ENCODE results near the gene UGT1A8.
"Not testable (repeated sequence)": the region's sequence is repeated elsewhere in the genome, so short reads cannot be mapped to it uniquely, and the experiment has no call there.

UGT1A8 gene

DNA sequence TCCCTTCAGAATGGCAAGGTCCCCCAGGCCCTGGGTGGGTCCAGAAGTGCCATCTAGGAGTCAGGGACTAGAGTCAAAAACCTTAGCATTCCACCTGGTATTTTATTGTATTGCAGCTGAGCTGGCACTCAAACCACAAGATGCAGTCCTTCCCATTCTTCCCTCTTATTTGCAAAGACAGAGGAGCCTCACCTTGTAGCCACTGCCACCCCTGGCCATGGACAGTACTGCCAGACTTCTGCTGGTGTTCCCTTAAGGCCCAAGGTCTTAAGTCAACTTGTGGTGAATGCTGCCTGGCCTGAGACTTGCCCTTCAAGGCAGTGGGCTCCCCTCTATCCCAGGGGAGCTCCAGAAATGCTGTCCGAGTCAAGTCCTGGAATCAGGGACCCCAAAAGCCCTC, 25.7 kb downstream of the UGT1A8 start:
- DNase-seq: no peak

GRCh38 chr2:233646033-233646432, 28.6 kb downstream of the UGT1A8 start:
- DNase-seq: not testable (repeated sequence)

GRCh38 chr2:233650981-233651380, 33.5 kb downstream of the UGT1A8 start:
- DNase-seq: no peak

DNA sequence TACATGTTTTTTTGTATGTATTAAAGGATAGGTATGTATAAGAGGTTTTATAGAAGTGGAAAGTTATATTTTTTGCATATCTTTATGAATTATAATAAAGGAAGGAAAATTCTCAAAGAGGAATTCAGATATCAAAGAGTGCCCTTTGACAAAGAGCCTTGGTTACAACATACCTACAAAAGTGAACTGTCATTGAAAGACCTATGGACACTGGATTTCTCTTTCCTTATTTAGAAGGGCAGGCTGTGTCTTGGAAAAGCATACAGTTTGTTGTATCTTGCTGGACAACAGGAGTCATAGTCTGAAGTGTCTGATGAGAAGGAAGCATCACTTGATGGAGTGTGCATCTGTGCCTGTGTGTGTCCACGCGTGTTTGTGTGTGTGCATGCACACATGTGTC, 34.0 kb downstream of the UGT1A8 start:
- no peak for DNase-seq

DNA sequence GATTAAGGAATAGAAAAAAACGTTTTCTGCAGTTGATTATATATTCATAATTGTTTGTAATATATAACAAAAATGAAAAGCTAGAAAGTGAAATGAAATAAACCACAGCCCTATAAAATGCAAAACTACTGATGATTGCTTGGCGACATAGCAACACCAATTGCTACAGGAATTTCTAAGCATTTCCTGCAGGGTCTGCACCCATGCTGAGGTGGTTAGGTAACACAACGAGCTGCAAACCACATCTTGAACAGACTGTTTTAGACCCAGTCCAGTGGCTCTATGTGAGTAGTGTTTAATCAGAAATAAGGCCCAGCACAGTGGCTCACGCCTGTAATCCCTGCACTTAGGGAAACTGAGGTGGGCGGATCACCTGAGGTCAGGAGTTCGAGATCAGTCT, 37.1 kb downstream of the UGT1A8 start:
- no peak for DNase-seq

DNA sequence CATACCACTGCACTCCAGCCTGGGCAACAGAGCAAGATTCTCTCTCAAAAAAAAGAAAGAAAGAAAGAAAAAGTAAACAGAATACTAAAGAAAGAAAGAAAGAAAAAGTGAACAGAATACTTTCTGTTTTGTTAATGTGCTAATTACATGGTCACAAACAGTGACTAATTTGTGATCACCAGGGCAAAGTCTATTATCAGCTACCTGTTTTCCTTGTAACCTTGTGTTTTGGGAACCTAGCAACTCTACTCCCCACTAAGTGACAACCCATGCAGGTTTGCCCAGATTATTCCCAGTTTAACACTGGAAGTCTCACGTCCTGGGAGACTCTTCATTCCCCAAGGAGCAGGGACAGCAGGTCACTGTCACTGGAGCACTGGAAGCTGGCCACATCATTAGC, 37.6 kb downstream of the UGT1A8 start:
- DNase-seq: no peak

- DNase-seq: not testable (repeated sequence)
Measured at GRCh38 chr2:233655943-233656342, 38.5 kb downstream of the UGT1A8 start.

- DNase-seq: no peak
Measured at GRCh38 chr2:233656443-233656842, 39.0 kb downstream of the UGT1A8 start.

GRCh38 chr2:233658610-233659009, 41.2 kb downstream of the UGT1A8 start:
- no peak for DNase-seq

DNA sequence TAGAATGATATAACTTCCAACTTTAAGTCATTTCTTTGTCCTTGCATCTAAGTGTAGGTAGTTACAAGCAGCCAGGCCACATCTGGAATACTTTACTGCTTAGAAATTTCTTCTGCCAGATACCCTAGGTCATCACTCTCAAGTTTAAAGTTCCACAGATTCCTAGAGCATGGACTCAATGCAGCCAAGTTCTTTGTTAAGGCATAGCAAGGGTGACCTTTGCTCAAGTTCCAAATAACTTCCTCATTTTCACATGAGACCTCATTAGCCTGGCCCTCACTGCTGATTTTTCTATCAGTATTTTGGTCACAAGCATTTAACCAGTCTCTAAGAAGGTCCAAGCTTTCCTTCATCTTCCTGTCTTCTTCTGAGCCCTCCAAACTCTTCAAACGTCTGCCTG, 46.5 kb downstream of the UGT1A8 start:
- DNase-seq: no peak

GRCh38 chr2:233668605-233669260, 51.3 kb downstream of the UGT1A8 start:
- no peak for DNase-seq

DNA sequence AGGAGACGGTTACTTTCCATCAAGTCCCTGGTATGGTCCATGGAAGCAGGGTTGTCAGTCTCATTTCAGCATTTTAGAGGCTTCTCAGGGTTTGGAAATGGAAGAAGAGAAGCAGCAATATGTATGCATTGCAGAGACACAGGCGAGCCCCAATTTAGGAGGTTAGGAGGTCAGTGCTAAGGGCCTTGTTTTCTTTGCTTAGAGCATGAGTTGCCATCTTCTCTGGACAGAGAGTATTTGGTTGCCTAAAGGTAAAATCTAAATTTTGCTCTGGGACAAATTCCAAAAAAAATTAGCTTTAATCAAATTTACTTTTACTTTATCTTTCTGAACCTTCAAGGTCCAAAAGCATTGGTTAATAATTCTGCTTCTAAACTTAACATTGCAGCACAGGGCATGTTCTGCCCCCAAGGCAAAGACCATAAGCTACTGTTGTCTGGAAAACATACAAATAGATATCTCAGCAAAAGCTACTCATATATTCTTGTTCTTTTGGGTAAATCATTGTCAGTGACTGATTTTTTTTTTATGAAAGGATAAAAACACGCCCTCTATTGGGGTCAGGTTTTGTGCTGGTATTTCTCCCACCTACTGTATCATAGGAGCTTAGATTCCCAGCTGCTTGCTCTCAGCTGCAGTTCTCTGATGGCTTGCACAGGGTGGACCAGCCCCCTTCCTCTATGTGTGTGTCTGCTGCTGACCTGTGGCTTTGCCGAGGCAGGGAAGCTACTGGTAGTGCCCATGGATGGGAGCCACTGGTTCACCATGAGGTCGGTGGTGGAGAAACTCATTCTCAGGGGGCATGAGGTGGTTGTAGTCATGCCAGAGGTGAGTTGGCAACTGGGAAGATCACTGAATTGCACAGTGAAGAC, 54.1 kb downstream of the UGT1A8 start, which contains the start of gene UGT1A9:
UGT1A9 (plus strand) TSS at position 609 of the 872 bp plus-strand sequence; CDS start at position 646, 37 bp downstream.
- no peak for DNase-seq

- no peak for DNase-seq
Measured at GRCh38 chr2:233672886-233673285, 55.5 kb downstream of the UGT1A8 start.

DNA sequence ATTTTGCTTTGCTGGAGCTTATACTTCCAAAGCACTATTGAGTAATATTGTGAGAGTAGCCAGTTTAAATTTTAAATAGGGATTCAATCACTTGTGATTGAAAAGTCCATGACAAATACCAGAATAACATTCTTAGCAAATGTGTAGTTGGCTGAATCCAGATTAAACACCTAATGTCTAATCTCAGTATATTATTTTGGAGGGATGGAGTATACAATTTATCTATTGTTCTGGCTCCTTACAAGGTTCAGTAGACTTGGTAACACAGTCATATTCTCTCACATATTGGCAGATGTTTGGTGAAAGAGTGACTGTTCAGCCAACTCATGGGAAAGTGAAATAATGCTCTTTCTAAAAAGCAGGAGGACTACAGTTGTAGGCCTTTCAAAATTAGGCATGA, 56.5 kb downstream of the UGT1A8 start:
- DNase-seq: no peak

- DNase-seq: no peak
Measured at GRCh38 chr2:233674314-233674713, 56.9 kb downstream of the UGT1A8 start.

DNA sequence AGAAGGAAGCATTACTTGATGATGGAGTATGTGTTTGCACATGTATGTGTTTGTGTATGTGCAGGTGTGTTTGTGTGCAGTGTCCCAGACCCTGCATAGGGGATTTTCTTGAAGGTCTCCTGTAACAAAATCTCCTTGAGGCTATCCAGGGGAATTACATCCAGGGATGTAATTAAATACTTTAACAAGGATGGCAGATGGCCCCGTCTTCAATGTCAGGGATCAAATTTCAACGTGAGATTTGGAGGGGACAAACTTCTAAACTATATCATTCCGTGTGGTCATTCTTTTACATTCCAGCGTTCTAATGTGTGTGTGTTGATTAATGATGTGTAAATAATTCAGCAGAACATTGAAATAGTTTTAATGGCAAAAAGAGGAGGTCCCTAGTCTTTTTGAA, 57.6 kb downstream of the UGT1A8 start:
- no peak for DNase-seq

DNA sequence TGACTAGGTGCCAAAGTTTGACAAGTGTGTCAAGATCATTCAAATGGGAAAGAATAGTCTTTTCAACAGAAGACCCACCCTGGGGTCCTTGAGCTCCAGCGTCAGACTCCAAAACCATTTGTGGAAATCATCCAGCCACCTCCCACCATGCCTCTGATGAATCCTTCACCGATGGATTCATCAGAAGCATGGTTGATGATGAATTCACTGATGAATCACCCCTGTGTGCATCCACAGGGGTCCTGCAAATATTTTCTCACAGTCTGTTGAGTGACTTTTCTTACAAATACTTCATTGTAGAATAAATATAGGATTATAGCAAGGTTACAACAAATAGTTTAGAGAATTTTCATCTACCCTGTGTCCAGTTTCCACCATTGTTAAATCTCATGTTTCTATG, 58.6 kb downstream of the UGT1A8 start:
- no peak for DNase-seq

DNA sequence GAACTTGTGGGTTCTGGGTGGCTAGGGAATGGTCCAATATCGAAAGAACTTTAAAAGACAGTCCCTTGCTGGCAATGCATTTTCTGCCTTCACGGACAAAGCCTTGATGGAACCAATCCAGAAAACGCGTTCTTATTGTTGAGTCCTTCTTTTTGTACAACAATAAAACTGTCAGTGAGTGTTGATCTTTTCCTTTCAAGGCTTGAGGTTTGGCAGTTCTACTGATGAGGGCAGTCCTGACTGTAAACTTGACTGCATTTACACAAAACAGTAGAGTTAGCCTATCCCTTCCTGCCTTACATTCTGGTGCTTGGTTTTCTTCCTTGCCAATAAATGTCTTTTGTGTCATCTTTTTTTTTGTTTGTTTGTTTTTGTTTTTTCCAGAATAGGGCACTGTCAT, 61.8 kb downstream of the UGT1A8 start:
- no peak for DNase-seq

DNA sequence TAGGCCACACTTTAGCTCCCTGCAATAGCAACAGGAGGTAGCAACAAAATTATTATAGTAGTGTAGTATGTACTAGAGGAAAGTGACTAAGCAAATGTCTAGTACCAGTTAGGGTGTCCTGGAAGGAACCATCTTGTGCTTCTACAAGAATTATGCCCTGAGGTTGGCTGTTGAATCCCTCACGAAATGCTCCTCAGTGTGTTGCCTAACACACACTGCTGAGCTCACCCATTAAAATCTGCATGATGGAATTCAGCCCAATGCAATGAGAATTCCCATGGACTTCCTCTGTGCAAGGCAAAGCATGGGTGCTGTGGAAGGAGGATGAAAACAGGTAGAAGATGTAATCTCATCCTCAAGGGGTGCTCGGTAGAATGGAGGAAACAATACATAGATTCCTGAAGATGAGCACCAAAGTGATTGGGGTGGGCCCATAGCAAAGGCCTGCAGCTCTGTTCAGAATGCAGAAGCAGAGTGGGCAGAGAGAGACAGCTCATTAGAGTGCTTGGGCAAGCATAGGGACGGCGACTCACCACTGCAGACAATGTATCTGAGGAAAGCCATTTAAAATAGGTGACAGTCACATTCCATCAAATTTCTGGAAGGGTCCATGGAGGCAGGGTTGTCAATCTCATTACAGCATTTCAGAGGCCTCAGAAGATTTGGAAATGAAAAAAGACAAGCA, 63.1 kb downstream of the UGT1A8 start:
- no peak for DNase-seq

DNA sequence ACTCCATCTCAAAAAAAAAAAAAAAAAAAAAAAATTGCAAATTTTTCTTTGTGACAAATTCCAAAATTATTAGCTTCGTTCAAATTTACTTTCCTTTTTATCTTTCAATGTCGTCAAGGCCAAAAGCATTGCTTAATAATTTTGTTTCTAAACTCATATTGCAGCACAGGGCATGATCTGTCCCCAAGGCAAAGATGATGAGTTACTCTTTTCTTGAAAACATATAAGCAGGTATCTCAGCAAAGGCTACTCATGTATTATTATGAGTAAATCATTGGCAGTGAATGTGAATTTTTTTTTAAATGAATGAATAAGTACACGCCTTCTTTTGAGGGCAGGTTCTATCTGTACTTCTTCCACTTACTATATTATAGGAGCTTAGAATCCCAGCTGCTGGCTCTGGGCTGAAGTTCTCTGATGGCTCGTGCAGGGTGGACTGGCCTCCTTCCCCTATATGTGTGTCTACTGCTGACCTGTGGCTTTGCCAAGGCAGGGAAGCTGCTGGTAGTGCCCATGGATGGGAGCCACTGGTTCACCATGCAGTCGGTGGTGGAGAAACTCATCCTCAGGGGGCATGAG, 64.2 kb downstream of the UGT1A8 start, which contains the start of gene UGT1A7:
UGT1A7 (plus strand) TSS at position 381 of the 579 bp plus-strand sequence; CDS start at position 418, 37 bp downstream.
- no peak for DNase-seq

GRCh38 chr2:233684640-233685039, 67.2 kb downstream of the UGT1A8 start:
- no peak for DNase-seq

GRCh38 chr2:233686928-233687327, 69.5 kb downstream of the UGT1A8 start:
- no peak for DNase-seq

DNA sequence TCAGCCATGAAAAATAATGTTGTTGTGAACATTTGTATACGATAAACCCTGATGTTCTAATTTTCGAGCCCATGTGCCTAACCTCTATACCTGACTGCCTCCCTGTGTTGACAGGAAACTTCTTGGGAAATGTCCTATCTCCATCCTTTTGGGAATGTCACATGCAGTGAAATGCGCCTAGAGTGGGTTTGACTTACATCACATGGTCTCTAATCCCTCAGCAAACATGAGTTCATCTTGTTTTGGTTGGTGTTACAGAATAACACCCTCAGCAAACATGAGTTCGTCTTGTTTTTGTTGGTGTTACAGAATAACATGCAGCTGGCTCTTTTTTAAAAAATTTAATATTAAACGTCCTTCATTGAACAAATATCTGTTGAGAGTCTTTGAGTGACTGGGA, 70.9 kb downstream of the UGT1A8 start:
- no peak for DNase-seq
